Measurements from ENCODE around the gene APELA.
"Not testable (repeated sequence)": the region's sequence is repeated elsewhere in the genome, so short reads cannot be mapped to it uniquely, and the experiment has no call there.

The APELA gene

DNA sequence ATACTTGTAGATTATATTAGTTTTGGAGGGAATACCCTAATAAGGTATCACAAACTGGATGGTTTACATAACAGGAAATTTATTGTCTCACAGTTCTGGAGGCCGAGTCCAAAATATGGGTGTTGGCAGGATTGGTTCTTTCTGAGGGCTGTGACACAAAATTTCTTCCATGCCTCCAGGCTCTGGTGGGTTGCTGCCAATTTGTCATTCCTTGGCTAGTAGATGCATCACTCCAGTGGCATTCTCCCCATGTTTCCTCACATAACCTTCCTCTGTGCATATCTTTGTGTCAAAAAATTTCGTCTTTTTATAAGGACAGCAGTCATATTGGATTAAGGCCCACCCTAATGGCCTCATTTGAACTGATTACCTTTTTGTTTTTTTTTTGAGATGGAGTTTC is 49.3 kb downstream of the APELA start:
- DNase-seq: no peak

DNA sequence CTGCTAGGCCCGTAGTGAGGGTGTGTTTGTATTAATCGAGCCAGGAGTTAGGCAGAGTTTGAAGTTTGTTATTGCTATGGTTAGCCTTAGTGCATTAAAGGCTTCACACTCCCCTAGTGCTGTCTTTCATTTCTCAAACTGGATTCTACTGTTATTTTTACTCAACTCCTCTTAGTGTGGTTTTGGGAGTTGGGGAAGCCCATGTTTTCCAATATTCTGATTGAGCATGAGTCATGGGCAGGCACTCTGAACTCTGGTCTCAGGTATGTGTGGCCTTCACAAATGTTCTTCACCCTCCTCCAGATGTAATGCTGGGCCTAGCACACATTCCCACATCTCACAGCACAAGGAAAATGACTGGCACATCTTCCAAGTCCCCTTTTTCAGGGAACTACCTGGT is 50.1 kb downstream of the APELA start:
- DNase-seq: not testable (repeated sequence)

DNA sequence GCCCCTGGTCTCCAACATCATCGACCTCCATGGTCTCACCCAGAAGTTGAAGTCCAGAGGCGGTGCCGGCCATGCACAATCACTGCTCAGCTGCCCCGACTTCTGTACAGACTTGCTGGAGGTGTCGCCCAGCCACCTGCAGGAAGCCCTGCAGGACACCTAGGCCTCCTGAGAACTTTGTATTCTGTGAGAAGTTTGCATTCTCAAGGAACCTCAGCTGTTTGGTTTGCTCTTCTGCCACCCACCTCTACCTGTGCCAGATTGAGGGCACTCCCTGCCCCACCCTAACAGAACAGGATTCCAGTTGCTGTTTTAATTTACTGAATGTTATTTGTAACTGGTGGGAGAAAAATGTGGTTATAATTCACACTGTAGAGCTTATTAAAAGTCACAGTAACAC is 53.7 kb downstream of the APELA start:
- DNase-seq: no peak

DNA sequence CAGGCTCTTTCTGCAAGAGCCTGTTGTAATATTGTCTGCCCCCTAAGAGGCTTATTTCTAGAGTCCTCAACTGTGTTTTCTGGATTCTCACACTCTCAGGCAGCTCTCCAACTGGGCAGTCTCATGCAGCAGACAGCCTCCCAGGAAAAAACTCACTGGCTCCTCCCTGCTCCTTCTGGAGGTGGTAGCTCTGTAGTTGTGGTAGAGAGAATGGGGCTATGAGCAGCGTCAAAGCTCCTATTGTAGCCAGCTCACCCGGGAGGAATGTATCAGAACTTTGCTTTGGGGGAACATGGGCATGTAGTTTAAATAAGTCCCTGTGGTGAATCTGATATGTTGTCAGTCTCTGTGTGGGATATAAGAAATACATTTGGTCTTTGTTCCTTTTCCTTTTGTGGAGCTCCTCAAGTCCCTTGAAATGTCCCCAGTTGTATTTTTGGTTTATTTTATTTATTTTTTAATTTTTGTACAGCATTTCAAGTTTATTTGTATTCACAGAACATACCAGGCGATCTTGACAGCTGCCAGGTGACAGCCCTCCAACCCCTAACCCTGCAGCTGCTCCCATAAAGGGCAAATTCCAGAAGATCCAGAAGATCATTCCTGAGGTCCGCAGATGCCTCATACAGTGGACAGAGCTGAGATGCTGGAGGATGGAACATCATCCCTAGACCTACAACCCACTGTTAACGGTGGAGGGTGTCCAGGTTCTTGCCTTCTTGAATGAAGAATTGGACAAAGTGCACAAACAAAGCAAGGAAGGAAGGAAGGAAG is 54.8 kb downstream of the APELA start:
- DNase-seq: no peak

DNA sequence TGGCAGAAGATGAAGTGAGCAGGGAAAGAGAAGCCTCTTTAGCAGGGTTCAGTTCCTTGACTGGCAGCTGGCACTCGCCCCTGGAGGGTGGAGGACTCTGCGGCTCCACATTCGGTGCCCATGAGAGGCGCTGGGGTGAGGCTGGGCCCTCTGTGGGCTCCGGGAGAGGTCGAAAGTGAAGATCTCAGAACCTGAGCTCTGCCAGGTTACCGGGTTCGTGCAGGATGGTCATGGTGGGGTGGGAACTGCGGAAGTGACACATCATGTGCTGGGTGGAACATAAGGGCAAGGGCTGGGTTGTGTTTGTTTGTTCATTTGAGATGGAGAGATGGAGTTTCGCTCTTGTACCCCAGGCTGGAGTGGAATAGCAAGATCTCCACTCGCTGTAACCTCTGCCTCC is 56.3 kb downstream of the APELA start:
- no peak for DNase-seq

DNA sequence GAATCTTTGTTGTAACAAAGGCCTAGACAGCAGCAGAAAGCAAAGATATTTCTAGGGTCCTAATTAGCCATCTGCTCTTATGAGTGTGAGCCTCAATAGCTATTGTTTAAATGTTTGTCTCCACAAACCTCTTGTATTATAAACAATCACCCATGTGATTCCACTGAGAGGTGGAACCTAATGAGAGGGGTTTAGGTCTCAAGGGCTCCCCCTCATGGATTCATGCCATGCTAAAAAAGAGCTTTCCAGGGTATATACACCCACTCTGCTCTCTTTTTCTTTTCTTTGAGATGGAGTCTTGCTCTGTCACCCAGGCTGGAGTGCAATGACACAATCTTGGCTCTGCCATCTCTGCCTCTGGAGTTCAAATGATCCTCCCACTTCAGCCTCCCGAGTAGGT is 58.4 kb downstream of the APELA start:
- no peak for DNase-seq

DNA sequence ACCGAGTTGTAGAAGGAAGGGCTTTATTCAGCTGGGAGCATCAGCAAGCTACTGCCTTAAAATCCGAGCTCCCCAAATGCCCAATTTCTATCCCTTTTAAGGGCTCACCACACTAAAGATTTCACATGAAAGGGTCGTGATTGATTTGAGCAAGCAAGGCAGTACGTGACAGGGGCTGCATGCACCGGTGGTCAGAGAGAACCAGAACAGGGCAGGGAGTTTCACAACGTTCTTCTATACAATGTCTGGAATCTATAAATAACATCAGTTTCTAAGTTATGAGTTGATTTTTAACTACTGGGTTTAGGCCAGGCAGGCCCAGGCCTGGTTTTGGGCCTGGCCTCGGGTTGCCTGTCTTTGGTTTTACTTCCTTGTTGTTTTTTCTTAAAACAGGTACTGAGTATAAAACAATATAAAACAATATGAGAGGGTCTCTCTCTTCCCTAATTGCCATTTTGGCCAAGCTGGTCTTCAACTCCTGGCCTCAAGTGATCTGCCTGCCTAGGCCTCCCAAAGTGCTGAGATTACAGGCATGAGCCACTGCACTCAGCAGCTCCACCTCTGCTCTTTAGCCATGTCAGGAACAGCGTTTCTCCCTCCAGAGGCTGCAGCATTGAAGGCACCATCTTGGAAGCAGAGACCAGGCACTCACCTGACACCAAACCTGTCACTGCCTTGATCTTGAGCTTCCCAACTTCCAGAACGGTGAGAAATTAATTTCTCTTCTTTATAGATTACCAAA is 59.1 kb downstream of the APELA start:
- not testable (repeated sequence) for DNase-seq

DNA sequence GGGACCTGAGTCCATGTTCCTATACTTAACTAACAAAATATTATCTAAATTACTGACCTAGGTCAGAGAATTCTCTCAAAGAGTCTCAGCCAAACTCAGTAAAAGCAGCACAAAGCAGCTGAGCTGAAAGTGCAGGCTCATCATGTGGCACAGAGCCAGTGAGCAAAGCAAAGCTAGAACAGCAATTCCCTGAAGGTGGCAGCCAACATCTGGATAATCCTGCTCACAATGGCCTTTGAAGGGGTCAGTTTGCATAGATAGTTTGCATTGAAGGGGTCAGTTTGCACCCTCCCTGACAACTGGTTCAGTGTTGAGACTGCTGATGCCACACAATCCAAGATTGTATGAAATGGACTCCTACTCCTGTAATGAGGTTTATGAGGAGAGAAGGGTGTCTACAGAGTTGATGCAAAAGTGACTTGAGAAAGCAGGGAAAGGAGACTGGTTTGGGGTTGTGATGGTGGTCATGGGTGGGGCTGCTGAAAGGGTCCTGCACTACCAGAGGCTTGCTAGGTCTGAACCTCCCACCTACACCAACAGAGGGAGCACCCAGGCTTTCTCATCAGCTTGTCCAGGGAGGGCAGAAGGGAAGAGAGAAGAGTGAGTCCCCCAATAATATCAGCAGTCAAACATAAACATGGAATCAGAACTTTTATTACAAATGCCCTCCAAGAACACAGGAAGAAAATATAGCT is 60.7 kb downstream of the APELA start:
- no peak for DNase-seq

DNA sequence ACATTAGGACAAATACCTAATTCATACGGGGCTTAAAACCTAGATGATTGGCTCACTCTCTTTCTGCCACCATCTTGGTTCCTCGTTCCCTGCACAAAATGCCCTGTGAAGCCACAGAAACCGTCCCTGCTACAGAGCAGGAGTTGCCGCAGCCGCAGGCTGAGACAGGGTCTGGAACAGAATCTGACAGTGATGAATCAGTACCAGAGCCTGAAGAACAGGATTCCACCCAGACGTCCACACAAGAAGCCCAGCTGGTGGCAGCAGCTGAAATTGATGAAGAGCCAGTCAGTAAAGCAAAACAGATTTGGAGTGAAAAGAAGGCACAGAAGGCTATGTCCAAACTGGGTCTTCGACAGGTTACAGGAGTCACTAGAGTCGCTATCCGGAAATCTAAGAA is 66.2 kb downstream of the APELA start:
- no peak for DNase-seq

DNA sequence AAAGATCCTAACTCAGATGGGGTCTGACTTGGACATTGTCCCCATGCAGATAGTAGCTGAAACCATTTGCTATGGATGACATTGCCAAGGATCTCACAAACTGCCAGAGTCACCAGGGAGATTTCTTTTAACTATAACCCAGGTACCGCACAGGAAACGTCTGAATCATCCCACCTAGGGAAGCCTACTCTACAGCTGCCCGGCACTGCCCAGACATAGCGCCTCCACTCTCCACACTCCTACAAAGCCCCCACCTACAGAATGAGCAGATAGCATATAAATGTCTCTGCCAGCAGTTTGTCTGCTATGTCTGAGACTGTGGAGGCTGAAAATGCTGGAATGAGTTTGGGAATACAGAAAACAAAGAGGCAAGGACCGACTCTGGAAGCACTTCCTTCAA is 68.2 kb downstream of the APELA start:
- no peak for DNase-seq

DNA sequence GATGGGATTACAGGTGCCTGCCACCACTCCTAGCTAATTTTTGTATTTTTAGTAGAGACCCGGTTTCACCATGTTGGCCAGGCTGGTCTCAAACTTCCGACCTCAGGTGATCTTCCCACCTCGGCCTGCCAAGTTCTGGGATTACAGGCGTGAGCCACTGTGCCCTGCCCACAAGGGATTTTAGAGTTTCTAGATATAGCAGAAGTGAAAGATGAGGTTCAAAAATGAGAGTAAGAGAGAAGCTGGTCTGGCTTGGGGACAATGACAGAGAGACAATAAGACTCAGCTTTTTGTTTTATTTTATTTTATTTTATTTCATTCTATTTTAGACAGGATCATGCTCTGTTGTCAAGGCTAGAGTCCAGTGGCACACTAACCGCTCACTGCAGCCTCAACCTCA is 69.8 kb downstream of the APELA start:
- DNase-seq: no peak
